NCI-H1436 treated with DMSO at 0.1 percent for 48 hours (cell line): ENCODE data around the gene IDH3G.

Source experiments
- DNase-seq: peaks from one replicate; lab custom pipeline; 2025; lab: John Stamatoyannopoulos, UW

The IDH3G gene

DNA sequence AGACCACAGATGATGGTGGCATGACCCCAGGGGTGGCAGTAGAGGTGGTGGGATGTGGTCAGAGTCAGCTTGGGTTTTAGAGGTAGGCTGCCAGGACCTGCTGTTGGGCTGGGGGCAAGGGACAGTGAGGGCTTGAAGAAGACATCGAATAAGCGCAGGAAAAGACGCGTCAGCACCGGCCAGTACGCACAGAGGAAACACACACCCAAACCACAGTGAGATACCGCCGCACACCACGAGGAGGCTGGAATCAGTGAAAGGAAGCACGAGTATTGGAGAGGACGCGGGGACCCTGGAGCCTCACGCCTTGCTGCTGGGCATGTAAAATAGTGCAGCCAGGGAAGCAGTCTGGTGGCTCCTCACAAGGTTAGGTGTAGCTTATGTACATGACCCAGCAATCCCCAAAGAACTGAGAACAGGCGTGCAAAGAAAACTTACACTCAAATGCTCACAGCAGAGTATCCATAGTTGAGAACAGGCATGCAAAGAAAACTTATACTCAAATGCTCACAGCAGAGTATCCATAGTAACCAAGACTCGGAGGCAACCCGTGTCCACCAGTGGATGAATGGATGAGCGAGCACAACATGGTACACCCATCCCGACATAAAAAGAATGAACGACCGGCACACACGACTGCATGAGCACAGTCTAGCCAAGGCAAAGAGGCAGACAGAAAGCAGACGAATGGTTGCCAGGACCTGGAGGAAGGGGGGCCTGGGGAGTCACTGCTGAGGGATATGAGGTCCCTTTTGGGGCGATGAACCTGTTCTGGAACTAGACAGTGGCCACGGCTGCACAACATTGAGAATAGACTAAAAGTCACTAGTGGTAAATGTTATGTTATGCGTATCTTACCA, 22.9 kb upstream of the IDH3G start:
- no peak for DNase-seq

DNA sequence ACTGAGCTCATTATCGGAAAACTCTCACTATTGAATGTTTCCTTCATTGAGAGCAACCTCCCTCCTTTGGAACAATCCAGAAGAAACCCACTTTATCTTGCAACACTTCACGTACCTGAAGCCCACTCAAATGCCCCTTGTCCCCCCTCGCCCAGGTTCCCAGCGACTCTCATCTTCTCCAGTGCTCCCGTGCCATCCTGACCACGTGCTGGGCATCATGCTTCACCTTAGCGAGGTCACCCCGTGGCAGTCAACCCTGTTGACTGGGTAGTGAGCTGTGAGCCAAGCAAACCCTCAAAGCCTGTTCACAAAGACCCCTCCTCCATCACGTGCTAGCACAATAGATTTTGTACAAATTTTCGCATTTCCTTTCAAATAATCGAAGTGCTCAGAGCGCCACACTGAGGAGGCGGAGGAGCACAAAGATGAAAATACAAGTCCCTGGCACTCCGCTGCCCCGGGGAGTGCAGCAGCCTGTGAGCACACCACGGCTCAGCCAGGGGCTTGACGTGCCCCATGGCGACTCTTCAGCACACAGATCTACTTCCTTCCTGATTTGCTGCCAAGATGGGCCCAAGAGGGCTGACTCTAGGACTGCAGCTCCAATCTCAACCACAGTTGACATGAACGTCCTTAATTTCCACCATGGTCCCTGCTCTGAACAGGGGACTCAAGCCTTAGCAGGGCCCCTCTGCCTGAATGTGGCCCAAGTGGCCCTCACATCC, 20.6 kb upstream of the IDH3G start:
- no peak for DNase-seq

DNA sequence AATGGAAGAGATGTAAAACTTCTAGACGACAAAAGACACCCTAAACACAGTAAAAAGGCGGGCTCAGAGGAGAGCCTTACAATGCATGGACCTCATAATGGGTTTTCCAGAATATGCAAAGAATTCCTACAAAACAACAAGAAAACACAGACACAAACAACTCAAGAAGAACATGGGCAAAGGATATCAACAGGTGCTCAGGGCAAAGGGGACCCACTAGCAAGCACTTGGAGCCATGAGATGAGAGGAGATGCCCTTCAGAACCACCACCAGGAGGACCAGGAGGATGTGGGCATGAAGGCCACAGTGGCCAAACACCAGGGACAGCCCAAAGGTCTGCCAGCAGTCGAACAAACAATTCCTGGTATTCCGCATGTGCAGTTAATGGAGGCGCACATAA, 19.0 kb upstream of the IDH3G start:
- DNase-seq, result no peak

DNA sequence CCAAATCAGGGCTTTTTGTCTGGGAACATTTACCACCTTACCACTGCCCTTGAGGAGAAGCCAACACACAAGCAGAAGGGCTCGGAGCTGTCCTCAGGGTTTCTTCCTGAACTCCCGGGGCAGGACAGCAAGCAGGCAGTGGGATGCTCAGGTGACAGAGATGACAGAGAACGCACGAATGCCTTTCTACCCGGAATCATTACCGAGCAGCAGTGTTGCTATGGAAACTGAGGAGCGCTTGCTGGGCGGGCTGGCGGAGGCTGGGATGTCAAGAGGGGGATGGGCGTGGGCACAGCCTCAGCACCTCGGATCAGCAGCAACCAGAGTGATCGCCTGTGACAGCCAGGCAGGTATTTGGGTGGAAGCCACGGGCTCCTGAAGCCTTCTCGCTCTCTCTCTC, 18.0 kb upstream of the IDH3G start:
- no peak for DNase-seq

DNA sequence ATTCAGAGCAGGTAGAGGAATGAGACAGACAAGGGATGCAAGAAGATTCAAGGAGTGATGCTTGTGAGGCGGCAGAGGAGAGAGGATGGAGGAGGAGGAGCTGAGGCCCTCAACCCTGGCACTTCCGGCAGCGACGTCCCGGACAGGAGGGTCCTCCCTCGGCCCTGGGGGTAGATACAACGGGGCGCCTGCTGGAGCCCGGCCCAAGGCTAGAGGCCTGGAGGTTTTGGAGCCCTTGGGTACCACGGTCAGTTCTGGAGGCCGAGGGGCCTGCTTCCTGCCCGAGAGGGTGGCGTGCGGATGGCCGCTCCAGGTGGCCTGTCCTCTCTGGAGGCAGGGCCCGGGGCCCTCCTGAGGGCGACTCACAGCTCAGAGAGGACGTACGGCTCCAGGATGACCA, 13.8 kb upstream of the IDH3G start:
- no peak for DNase-seq

DNA sequence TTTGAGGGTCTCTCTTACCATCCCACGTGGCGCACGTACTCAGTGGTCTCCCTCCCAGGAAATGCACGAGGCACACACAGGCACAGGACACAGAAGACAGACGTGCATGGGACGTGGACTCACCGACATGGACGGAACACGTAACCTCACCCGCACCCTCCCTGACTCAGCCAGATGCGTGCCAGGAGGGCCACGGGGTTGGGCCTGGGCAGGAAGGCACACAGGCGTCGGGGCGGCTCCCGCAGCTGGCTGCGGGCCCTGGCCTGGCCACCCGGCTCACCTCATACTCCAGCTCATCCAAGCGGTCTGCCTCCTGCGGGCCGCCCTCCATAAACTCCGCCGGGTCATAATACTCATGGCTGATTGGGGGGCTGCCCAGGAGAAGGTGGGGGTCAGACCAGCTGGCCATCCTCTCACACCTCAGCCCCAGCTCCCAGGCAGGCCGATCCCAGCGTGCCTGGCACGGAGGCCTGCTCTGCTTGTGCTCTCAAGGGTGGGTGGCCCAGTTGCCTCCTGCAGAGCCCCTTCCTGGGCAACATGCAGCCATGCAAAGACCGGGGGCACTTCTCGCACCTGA, 12.9 kb upstream of the IDH3G start:
- no peak for DNase-seq

DNA sequence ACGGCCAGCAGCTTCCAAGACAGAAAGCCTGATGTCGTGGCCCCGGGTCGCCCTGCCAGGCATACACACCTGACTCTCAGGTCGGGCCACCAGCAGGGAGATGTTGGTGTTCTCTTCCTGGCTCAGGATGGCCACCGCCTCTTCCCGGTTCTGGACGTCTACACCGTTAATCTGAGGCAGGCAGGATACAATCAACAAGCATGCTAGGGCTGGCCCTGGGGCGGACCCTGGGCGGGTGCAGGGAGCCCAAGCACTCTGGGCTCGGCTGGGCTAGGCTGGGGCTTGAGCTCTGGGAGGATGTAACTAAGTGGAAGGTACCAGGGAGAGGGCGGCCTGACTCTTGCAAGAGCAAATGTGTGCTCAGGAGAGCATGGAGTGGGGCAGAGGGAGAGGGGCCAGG, 11.3 kb upstream of the IDH3G start:
- no peak for DNase-seq

DNA sequence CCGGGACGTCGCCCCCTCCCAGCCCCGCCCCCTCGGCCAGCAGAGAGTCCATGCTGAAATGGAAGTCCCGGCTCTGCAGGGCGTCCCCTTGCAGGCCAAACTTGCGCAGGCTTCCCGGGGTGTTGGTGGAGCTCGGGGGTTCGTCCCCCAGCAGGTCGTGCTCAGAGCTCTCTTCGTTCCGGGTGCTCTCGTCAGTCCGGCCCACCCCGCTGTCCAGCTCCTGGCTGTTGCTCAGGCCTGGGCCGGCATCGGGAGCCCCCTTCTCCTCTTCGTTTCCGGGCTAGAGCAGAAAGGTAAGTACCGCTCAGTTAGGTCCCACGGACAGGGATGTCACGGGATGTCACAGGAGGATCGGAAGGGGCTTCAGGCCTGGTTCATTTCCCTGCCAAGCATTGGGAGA, 10.4 kb upstream of the IDH3G start:
- DNase-seq, result no peak

DNA sequence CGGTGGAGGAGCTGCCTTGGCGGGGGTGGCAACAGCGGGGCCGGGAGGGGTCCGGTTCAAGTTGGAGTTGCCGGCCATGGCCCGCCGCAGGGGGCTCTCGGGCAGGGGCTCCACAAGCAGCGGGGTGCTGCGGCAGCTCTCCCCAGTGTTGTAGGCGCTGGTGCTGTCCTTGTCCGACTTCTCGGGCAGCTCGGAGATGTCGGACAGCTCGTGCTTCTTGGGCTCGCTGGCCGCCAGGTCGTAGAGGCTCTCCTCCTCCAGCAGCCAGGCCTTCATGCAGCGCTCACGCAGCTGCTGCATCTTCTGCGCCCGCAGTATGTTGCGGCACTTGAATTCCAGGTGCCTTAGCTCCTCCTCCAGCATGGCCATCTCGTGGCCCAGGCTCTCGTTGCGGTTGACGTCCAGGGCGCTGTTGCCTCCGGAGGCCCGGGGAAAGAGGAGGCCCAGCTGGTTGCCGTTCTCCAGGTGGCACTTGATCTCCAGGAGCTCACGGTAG, 10.0 kb upstream of the IDH3G start:
- no peak for DNase-seq

DNA sequence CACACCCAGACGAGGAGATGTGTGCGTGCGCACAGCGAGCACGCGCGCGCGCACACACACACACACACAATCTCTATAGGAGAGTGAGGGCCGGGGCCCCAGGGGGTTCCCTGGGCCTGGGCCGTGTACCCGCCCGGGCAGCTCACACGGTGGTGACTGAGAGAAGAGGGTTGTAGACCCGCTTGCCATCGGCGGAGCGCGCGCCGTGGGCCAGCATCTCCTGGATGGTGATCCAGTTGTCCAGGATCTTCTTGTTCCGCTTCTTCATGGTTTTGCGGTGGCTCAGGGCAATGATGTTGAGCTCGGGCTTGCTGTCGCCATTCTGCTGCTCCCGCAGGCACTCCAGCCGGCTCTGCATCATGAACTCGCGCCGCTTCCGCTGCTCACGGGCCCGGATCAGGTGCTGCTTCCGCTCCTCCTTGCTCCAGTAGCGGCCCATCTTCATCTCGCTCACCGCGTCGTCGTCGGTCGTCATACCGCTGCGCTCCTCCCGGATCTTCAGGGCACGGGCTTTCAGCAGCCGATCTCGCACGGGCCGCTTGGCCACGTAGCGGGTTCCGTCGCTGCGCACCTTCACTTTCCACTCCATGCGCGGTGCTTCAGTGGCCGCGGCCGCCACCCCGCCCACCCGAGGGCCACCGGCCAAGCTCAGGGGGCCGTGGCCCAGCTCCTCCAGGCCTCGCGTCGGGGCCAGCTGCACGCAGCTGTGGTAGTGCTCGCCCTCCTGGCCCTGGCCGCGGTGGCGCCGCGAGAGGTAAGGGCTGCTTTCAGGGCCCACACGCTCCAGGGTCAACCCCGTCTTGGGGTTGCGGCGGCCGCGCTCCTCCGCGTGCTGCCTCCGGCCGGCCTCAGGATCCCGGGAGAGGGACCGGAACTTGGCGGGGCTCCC, 9.3 kb upstream of the IDH3G start:
- DNase-seq, result no peak

DNA sequence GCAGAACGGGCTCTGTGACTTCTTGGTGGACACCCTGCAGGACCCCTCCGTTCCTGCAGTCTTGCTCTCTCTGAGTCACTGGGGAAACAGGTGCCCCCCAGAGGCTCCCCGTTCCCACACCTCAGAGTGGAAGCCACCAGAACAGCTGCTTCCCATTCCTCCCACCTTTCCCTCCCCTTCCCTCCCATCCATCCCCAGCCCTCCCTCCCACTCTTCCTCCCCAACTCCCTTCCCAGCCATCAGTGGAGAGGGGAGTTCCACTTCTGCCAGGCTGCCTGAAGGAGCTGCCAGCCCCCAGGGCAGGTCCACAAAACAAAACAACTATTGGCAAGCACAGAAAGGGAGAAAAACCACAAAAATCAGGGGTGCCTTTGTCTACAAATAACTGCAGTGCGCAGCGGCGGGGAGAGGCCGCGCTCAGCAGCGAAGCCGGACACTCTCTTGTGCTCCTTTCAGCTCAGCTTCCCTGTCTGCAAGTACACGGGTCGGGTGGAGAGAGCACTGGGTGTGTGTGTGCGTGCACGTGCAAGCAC, 8.4 kb upstream of the IDH3G start:
- no peak for DNase-seq

DNA sequence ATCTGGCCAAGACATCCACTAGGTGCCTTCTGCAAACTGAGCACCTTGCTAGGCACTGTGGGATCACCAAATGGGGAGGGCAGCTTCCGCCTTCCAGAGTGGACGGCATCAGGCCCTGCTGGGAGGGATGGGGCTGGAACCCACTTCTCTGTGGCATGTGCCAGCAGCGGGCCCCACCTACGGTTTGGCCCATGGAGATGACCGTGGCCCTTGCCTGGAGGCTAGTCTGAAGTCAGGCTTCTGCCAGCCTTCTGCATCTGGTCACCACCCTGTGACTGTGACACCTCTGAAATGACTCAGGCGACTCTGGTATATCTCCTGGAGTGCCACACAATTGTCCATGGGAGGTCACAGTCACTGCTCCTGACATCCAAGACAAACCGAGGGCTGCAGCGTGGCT, 7.5 kb upstream of the IDH3G start:
- DNase-seq, result no peak

DNA sequence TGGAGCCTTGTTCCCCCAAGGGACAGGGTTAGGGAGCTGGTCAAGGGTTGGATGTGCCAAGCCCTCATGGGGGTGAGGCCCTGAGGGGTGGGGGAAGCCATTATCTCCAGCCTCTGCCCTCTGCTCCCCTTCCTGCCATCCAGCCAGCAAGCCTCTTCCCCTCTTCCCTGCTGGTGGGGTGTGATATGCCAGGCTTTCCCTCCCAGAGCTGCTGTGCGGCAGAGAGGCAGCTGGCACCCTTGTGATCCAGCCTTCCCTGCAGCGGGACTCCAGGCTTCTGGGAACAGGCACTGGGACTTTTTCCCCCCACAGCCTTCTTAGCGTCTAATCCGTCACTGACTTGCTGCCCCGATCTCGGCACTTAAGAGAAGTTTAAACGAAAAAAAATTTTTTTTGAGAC, 6.6 kb upstream of the IDH3G start:
- no peak for DNase-seq

DNA sequence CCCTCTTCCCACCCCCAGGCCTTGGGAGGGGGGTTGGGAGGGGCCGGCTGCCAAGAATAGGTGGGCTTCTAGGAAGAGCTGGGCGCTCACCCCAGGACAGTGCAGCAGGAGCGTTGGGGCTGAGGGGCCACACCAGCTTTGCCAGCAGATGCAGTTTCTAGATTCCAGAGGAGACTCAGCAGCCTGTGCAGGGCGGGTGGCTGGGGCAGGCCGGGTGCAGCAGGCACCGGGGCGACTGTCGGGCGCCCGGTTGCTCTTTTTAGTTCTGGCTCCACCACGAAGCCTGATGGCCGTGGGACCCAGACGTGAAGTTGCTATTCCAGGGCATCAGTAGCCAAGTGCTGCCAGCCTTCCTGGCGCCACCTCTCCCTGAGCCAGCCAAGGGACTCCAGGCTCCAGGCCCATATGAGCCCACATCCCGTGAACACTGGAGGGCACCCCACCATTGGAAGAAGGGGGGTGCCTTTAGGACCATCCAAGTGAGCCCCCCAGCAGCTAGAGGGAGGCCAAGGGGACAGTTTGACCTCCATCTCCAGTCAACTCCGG, 6.1 kb upstream of the IDH3G start:
- DNase-seq, result no peak

DNA sequence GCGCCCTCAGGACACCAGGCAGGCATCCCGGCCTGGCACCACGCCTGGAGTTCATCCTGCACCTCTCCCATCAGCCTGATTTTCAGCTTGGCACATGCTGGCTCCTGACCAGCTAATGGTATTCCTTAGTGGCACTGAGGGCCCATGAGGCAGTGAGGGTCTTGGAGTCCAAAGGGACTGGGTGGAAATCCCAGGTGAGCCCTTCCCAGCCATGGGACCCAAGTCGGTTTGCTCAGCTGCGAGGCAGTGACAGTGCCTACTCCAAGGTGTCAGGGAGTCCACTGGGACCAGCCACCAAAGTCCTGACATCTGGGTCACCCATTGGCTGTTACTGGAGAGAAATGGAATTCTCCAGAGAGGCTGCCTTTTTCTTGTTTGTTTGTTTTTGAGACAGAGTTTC, 5.2 kb upstream of the IDH3G start:
- no peak for DNase-seq

DNA sequence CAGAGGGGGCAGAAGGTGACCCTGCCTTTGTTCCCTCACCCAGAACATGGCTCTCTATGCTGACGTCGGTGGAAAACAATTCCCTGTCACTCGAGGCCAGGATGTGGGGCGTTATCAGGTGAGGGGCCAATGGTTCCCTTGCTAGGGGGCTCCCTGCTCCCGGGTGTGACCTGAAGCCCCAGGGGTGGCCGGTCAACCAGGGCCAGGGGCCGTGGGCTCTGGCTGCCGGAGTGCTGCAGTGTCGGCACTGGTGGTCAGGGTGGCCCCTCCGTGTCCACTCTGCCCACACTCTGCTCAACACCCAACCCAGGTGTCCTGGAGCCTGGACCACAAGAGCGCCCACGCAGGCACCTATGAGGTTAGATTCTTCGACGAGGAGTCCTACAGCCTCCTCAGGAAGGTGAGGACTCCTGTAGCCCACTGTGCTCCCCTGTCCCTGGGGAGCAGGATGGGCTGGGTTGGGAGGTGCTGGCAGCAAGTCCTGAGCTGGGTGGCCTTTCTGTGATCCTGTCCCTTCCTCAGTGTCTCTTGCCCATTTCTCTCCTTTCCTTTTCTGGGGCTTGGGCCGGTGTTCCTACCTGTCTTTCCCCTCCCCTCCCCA, 3.3 kb upstream of the IDH3G start:
- no peak for DNase-seq

DNA sequence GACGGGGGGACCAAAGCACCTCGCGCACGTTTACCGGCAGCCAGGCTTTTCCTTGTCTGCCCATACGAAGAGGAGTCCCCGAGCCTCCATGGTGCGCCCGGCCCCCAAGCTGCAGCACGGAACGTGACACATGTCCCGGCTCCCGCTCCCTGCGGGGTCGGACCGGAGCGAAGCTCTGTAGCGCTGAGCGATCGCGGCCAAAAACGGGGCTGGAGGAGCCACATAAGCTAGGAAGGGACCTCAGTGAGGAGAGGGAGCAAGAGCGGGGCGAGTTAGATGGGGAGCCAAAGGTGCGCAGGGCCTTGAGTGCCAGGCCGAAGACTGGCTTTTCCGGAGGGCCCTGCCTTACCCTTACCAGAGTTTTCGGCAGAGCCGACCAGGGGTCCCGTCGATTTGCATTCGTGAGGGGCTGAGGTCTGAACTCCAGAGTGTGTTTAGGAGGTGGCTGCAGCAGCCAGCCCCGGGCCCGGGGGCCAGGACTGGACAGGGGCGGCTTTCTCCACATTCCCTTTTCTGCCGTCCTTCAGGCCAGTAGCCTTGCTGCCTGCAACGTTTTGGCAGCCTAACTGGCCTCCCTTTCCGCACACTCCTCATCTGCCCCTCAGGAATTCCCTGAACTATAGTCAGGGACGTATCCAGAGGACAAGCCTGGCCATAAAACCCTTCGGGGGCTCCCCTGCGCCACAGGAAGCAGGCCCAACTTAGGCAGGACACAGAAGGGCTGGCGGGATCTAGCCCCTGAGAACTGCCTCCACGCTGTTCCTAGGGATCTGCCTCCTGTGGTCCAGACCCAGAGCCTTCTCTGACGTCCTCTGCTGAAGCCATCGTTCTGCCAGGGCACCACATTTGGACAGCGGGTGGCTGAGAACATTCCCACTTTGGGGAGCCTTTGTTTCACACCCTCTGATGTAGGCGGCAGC, 982 bp upstream of the IDH3G start:
- no peak for DNase-seq

DNA sequence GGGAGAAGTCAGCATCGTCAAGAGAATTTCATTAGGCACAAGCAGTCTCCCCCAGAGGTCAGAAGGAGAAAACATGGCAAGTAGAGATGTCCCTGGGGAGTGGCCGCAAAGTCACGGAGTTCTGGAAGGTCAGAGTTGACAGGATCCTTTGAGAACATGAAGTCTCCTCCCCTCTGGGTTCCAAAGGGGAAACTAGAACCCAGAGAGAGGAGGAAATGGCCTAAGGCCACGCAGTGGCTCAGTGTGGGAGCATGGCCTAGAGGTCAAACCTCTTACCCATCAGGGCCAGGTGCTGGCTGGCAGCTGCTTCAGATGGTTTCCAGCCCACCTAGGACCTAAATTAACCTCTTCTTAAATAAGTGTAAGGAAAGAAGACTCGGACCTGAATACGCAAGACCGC, 884 bp downstream of the IDH3G start:
- no peak for DNase-seq

DNA sequence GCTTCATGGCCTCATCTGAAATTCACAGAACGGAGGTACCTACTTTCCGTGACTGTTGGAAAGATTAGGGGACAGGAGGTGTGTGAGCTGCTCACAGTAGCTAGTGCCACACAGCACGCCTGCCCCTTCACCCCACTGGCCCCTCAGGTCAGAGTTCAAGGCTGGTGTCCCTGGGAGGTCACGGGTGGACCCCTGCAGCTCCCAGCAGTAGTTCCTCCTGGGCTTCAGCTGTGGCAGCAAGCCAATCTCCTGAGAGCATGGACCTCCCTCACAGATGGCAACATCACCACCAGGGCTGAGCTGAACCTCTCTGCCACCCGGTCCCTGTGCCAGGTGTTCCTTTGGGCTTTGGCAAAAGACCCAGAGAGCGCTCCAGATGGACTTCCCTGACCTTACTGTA, 1.8 kb downstream of the IDH3G start:
- no peak for DNase-seq
